PFSK-1 (cell line): ENCODE results near the gene KCNMA1.

Experiments used
- POLR2AphosphoS5 ChIP-seq: IDR thresholded peaks from 2 replicates; pipeline ENCODE4 v1.6.1; 2012; ENCODE audit warnings: low read depth, mild to moderate bottlenecking, control low read depth, low read length, moderate library complexity
- REST ChIP-seq, 2 experiments: IDR thresholded peaks; 2 replicates each; pipeline versions ENCODE4 v1.6.1 to v1.8.0; 2011 to 2012; ENCODE audit warnings: low read depth in 2 of 2, low read length in 2 of 2, control low read depth in 1 of 2, inconsistent platforms in 1 of 2, mild to moderate bottlenecking in 1 of 2, moderate library complexity in 1 of 2; ENCODE audit not compliant: insufficient read depth in 1 of 2
- SIN3A ChIP-seq: IDR thresholded peaks from 2 replicates; pipeline ENCODE4 v1.6.1; 2012; ENCODE audit warnings: mild to moderate bottlenecking, low read length, moderate library complexity, borderline replicate concordance; ENCODE audit not compliant: insufficient read depth
- TAF1 ChIP-seq: IDR thresholded peaks from 2 replicates; pipeline ENCODE4 v1.6.1; 2012; ENCODE audit warnings: low read length, control low read depth, borderline replicate concordance; ENCODE audit not compliant: insufficient read depth

- no peak for TF ChIP-seq REST (IDR thresholded peaks at IDR 0.05; ENCODE audit: insufficient read depth in 1 of 2, low read depth in 2 of 2, low read length in 2 of 2)
- no peak for TF ChIP-seq SIN3A
- no peak for TF ChIP-seq POLR2AphosphoS5
- TF ChIP-seq TAF1, result no peak
Observed at GRCh38 chr10:77576007-77576367, 61.6 kb downstream of the KCNMA1 start.
